Measurements from ENCODE around the gene CHRNA1.

DNA sequence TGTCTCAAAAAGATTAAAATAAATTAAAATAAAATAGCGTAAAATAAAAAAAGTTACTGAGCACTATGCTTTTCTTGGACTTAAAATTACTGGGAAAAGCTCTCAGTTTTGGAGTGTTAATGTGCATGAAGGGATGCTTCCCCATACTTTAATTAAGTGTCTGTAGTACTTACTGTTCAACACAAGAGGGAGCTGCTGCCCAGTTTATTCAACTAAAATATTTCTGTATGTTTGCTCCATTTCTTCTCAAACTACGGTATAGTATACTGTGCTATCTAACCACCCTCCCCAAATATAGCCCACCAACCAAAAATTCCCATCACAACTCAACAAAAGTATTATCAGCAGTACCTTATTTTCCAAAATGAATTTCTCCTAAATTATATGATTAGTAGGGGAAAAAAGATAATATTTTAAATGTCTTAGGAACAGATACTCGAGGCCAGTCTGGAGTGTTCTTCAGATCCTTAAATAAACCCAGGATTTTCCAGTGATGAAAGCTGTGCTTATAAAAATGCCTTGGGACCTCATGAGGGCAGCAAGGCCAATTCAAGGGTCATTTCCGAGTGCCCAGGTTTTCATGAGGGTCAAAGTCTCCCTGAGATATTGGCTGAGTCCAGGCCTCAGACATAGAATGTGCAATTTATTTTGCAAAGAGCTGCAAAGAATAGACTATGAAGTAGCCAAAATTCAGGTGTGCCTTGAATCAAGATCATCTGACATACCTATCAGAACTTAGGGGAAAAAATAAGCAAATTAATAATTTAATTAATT lies 64.1 kb downstream of the CHRNA1 start:
- TF ChIP-seq, protein P1, sequence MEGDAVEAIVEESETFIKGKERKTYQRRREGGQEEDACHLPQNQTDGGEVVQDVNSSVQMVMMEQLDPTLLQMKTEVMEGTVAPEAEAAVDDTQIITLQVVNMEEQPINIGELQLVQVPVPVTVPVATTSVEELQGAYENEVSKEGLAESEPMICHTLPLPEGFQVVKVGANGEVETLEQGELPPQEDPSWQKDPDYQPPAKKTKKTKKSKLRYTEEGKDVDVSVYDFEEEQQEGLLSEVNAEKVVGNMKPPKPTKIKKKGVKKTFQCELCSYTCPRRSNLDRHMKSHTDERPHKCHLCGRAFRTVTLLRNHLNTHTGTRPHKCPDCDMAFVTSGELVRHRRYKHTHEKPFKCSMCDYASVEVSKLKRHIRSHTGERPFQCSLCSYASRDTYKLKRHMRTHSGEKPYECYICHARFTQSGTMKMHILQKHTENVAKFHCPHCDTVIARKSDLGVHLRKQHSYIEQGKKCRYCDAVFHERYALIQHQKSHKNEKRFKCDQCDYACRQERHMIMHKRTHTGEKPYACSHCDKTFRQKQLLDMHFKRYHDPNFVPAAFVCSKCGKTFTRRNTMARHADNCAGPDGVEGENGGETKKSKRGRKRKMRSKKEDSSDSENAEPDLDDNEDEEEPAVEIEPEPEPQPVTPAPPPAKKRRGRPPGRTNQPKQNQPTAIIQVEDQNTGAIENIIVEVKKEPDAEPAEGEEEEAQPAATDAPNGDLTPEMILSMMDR (IDR thresholded peaks at IDR 0.05) = peak; percentile 79
- TF ChIP-seq, protein P2, sequence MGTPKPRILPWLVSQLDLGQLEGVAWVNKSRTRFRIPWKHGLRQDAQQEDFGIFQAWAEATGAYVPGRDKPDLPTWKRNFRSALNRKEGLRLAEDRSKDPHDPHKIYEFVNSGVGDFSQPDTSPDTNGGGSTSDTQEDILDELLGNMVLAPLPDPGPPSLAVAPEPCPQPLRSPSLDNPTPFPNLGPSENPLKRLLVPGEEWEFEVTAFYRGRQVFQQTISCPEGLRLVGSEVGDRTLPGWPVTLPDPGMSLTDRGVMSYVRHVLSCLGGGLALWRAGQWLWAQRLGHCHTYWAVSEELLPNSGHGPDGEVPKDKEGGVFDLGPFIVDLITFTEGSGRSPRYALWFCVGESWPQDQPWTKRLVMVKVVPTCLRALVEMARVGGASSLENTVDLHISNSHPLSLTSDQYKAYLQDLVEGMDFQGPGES (IDR thresholded peaks at IDR 0.05; ENCODE audit: low read depth, low read length) = no peak
- TF ChIP-seq RXRA (IDR thresholded peaks at IDR 0.05; ENCODE audit: borderline replicate concordance, low read depth) (no peak), EZH2phosphoT487 (IDR thresholded peaks at IDR 0.05; ENCODE audit: borderline replicate concordance, low read depth) (no peak), TCF12 (IDR thresholded peaks at IDR 0.05) (no peak), POLR2AphosphoS5 (IDR thresholded peaks at IDR 0.05; ENCODE audit: low read depth, low read length) (no peak), RCOR1 (IDR thresholded peaks at IDR 0.05; ENCODE audit: low read length) (peak; percentile 24; the same call in 1 of the 2 replicates)
- TF ChIP-seq, protein P3, sequence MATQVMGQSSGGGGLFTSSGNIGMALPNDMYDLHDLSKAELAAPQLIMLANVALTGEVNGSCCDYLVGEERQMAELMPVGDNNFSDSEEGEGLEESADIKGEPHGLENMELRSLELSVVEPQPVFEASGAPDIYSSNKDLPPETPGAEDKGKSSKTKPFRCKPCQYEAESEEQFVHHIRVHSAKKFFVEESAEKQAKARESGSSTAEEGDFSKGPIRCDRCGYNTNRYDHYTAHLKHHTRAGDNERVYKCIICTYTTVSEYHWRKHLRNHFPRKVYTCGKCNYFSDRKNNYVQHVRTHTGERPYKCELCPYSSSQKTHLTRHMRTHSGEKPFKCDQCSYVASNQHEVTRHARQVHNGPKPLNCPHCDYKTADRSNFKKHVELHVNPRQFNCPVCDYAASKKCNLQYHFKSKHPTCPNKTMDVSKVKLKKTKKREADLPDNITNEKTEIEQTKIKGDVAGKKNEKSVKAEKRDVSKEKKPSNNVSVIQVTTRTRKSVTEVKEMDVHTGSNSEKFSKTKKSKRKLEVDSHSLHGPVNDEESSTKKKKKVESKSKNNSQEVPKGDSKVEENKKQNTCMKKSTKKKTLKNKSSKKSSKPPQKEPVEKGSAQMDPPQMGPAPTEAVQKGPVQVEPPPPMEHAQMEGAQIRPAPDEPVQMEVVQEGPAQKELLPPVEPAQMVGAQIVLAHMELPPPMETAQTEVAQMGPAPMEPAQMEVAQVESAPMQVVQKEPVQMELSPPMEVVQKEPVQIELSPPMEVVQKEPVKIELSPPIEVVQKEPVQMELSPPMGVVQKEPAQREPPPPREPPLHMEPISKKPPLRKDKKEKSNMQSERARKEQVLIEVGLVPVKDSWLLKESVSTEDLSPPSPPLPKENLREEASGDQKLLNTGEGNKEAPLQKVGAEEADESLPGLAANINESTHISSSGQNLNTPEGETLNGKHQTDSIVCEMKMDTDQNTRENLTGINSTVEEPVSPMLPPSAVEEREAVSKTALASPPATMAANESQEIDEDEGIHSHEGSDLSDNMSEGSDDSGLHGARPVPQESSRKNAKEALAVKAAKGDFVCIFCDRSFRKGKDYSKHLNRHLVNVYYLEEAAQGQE (IDR thresholded peaks at IDR 0.05; ENCODE audit: low read depth, low read length) = no peak
- TF ChIP-seq, protein P4, sequence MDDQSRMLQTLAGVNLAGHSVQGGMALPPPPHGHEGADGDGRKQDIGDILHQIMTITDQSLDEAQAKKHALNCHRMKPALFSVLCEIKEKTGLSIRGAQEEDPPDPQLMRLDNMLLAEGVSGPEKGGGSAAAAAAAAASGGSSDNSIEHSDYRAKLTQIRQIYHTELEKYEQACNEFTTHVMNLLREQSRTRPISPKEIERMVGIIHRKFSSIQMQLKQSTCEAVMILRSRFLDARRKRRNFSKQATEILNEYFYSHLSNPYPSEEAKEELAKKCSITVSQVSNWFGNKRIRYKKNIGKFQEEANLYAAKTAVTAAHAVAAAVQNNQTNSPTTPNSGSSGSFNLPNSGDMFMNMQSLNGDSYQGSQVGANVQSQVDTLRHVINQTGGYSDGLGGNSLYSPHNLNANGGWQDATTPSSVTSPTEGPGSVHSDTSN (IDR thresholded peaks at IDR 0.05) = no peak
- TF ChIP-seq, protein P5, sequence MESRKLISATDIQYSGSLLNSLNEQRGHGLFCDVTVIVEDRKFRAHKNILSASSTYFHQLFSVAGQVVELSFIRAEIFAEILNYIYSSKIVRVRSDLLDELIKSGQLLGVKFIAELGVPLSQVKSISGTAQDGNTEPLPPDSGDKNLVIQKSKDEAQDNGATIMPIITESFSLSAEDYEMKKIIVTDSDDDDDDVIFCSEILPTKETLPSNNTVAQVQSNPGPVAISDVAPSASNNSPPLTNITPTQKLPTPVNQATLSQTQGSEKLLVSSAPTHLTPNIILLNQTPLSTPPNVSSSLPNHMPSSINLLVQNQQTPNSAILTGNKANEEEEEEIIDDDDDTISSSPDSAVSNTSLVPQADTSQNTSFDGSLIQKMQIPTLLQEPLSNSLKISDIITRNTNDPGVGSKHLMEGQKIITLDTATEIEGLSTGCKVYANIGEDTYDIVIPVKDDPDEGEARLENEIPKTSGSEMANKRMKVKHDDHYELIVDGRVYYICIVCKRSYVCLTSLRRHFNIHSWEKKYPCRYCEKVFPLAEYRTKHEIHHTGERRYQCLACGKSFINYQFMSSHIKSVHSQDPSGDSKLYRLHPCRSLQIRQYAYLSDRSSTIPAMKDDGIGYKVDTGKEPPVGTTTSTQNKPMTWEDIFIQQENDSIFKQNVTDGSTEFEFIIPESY (IDR thresholded peaks at IDR 0.05; ENCODE audit: borderline replicate concordance, low read depth) = no peak
